Limb (tissue), 2 donors: ENCODE data around the gene TRNP1.
"Not testable (repeated sequence)": the region's sequence is repeated elsewhere in the genome, so short reads cannot be mapped to it uniquely, and the experiment has no call there.

Experiments used
- DNase-seq, 2 donors: peaks; one replicate each; pipeline ENCODE4 v3.0.0-alpha.2; 2016; ENCODE audit errors: extremely low spot score in 2 of 2

Gene TRNP1

DNA sequence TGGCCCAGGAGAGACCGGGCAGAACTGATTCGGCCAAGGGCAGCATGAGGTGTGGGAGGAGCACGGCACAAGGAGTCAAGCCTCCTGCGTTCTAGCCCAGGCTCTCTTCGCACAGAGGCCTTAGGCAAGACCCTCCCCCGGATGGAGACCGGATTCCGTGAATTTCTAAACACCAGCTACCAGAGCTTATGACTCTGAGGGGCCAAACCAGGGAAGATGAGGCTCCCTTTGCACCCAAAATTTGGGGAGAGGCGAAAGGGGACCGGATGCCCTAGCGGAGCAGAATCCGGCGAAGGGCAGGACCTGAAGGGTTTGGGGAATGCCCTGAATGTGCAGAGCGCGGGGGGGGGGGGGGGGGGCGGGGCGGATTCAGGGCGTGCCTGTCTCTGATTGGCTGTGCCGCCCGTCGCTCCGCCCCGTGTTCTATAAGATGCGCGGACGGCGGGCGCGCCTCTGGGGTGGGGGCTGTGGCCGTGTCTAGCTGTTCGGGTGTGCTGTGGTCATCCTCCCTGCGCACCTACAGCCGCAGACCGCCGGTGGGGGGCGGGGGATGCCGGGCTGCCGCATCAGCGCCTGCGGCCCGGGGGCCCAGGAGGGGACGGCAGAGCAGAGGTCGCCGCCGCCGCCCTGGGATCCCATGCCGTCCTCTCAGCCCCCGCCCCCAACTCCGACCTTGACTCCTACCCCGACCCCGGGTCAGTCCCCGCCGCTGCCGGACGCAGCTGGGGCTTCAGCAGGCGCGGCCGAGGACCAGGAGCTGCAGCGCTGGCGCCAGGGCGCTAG lies at the start of gene TRNP1:
TSS of gene TRNP1 (plus strand) at position 456 of the 783 bp plus-strand sequence. CDS start at position 551, 95 bp downstream.
- DNase-seq = peak; percentile 53 to 91

DNA sequence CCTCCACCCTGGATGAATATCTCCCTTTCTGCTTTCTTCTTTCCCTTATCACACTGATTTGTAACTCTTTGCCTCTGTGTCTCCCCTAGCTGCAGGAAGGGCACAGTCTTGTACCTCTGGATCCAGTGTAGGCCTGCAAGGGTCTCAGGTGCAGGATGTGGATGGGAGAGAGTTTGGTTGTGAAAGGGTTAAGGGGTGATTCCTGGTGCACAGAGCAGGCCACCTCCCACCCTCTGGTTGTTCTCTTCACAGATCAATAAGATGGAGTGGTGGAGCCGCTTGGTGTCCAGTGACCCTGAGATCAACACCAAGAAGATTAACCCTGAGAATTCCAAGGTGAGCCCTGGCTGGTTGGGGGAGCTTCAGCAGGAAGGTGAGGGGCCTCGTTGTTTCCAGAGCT lies 48.4 kb upstream of the TRNP1 start:
- no peak for DNase-seq

- no peak for DNase-seq
These were observed 47.8 kb upstream of the TRNP1 start for GRCh38 chr1:26945728-26946127.

- no peak for DNase-seq
These were observed 47.2 kb upstream of the TRNP1 start for GRCh38 chr1:26946270-26946669.

GRCh38 chr1:26948725-26949057 lies 44.8 kb upstream of the TRNP1 start:
- DNase-seq = not testable (repeated sequence)

DNA sequence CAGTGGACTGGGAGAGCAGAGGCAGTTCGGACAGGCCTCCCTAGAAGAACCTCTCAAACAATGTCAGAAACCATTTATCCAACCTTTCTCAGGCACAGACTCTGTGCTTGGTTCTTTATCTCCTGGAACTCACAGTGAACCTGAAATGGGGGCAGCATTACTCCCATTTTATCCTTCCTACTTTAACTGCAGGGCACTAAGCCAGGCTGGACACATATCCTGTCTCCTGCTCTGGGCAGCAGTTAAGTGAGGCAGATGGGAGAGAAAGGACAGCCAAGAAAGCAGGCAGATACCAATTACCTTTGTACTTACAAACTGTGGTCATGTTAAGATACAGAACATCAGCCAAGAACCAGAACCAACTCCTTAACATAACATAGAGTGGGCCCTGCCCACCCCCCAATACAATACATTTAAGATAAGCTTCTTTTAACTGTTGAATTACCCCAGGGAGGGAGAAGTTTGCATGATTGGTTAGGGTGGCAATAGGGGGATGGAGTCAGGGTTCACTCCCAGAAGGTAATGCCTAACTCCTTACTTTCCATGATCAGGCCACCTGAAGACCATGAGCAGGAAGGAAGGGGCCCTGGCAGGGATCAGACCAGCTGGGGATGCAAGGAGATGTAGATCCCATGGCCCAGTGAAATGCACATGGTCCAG lies 44.1 kb upstream of the TRNP1 start:
- DNase-seq = no peak

DNA sequence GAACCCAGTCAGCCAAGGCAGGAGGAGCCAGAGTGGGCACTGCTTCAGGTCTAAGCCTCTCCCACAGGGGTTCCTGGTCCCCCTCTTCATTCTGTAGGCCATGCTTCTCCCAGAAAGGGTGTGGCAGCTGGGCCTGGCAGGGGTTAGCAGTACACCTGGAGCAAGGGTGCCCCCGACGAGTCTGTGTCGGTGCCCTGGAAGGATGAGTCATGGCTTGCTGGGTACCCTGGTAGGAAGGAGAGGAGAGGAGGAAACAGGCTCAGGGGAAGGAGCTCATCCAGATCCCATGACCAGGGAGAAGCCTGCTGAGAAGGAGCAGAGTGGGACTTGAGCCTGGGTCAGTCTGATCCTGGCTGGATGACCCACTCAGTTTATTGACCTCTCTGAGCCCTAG lies 43.6 kb upstream of the TRNP1 start:
- no peak for DNase-seq

- DNase-seq = no peak
These were observed 42.9 kb upstream of the TRNP1 start for GRCh38 chr1:26950602-26951001.

DNA sequence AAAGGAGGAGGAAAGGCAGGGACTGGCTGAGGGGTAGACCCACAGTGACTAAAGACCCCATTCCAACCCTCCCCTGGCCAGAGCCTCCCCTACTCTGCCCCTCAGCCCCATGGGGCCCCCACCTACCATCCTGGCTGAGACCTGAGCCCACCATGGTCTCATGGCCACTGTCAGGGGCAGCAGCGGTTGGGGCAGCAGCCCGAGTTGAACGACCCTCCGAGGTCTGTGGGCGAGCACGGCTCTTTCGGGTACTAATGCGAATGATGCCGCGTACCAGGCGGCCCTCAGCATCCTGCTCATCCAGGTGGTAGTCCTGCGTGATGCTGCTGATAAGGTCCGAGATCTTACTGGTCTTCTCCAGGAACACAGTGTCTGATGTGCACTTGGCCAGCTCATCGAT lies 42.3 kb upstream of the TRNP1 start:
- no peak for DNase-seq

DNA sequence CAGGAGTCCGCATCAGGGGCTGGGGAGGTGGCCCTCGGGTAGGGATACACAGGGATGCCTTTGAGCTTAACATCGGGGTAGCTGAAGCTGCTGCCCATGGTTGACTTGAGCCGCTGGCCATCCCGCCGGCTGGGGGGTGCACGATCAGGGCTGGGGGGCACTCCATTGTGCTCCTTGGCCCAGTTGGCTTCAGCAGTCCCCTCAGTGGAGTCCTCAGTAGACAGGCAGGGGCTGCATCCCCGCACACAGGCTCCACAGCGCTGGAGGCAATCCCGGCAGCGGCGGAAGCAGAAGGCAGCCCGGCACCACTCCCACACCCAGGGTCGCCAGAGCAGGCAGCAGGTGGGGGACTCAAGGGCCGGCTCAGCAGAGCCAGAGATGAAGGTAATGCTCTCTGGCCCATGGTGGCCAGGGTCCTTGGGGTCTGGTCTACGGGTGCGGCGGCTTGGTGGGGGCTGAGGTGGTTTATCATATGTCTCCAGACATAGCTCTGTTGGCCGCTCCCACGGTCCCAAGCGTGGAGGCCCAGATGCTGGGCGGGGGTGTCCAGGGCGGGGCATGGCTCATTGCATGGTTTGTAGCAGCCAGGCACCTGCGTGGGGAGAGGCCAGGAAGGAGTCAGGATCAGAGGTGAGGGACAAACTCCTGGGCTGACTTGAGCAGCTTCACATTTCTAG lies 41.5 kb upstream of the TRNP1 start:
- DNase-seq = no peak

DNA sequence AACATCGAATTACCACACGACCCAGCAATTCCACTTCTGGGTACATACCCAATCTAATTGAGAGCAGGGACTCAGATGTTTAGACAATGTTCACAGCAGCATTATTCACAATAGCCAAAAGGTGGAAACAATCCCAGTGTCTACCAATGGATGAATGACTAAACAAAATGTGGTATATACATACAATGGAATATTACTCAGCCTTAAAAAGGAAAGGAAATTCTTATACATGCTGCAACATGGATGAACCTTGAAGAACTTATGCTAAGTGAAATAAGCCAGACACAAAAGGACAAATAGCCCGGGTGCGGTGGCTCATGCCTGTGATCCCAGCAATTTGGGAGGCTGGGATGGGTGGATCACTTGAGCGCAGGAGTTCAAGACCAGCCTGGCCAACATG lies 40.1 kb upstream of the TRNP1 start:
- DNase-seq = no peak

- no peak for DNase-seq
These were observed 37.2 kb upstream of the TRNP1 start for GRCh38 chr1:26956321-26956720.

DNA sequence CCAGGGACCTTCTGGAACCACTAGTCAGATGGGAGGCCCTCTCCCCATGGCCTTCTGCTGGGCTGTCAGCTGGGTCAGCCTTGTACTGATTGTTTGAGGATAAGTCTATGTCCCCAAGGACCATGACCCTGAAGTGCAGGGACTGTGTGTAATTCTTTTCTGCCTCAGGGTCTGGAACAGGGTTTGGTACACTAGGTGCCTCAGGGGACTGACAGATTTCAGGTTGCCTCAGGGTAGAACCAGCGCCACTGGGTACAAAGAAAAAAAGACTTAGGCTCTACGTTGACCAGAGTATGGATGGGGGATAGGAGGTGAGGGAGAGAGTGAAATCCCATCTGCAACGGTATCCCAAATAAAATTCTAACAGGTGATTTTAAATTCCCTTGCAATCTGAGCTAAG lies 36.2 kb upstream of the TRNP1 start:
- DNase-seq = no peak

DNA sequence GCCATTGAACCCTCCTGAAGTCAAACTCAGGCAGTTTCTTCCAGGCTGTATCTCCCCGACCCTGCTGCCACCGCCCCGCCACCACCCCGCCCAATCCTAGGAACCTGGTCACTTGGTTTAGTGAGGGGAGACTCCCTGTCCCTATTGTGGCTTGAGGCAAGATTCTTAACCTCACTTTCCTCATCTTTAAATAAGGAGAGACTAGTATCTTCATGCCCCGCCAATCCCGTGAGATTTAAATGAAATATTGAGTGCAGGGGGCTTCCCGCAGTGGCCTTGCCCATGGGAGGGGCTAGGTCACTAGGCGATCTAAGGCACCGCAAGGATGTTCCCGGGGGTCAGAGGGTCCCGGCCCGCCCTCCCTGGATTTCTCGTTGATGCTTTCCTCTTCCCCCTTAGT lies 34.2 kb upstream of the TRNP1 start:
- no peak for DNase-seq

GRCh38 chr1:26959722-26960624 lies 33.5 kb upstream of the TRNP1 start, which contains the start of gene KDF1:
KDF1 (minus strand) TSS chr1:26960468; CDS start chr1:26952380, 8,088 bp downstream.
- no peak for DNase-seq

DNA sequence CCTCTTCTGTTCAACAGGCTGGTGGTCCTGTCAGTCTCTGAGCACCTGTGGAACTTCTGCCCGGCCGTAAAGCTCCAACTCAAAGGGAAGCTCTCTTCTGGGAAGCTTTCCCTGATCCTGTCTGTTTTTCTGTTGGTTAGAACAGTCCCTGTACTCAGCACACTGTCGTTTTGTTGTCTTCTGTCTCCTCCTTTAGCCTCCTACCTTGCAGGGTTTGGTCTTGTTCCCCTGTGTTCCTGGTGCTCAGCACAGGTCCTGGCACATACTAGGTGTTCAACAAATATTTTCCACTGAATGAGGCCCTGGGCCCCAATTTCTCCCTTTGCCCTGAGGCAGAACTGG lies 32.9 kb upstream of the TRNP1 start:
- no peak for DNase-seq

- DNase-seq = no peak
These were observed 31.7 kb upstream of the TRNP1 start for GRCh38 chr1:26961826-26962225.

DNA sequence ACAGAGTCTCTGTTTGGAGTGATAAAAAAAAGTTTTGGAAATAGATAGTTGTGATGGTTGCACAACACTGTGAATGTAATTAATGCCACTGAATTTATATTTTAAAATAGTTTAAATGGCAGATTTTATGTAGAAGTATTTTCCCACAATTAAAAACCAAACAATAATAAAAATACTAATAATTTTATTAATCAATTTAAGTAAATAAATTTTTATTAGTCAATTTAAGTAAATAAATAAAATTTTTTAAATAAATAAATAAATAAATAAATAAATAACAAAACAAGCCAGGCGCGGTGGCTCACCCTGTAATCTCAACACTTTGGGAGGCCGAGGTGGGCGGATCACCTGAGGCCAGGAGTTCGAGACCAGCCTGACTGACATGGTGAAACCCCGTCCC lies 28.3 kb upstream of the TRNP1 start:
- no peak for DNase-seq

DNA sequence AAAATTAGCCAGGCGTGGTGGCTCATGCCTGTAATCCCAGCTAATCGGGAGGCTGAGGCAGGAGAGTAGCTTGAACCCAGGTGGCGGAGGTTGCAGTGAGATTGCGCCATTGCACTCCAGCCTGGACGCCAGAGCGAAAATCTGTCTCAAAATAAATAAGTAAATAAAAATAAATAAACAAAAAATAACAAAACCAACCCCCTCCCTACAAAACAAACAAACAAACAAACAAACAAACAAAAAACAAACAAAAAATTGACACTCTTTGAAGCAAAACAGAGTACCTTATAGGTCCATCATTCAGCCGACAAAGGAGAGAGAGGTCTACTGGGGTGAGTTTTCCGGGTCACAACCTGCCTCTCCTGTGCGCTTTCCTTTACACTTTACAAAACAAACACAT lies 27.9 kb upstream of the TRNP1 start:
- no peak for DNase-seq

DNA sequence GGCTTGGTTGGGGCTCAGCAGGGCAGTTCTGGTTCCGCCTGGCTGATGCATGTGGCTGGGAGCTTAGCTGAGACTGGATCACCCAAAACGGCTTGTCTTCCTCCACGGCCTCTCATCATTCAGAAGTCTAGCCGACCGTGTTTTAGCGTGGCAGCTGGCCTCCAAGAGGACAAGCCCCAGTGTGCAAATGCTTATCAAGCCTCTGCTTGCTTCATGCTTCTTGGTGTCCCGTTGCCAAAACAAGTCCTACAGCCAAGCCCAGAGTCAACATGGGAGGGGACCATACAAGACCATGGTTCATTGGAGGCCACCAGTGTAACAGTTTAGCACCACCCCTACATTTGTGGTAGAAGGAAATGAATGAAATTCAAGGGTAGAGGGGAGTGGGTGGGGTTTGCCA lies 22.7 kb upstream of the TRNP1 start:
- DNase-seq = no peak

DNA sequence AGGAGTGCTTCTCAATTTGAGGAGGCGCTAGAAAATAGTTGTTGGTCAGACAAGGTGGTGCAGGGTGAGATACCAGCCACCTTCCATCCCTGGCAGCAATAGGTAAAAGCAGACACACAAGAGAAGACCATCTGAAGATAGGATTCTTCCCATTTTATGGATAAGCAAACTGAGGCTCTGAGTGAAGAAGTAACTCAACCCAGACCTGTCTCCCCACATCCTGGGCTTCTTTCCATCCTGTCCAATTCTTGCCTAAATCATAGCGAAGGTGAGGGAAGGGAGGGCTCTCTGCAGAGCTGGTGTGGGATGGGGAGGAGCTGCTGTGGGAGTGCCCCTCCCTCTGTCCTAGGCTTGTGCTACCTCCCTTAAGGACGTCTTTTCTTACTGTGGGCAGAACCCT lies 21.9 kb upstream of the TRNP1 start:
- no peak for DNase-seq

- no peak for DNase-seq
These were observed 21.1 kb upstream of the TRNP1 start for GRCh38 chr1:26972390-26972789.
